GM19397 (cell line): ENCODE results near the gene UNC5B.
"Not testable (repeated sequence)": the region's sequence is repeated elsewhere in the genome, so short reads cannot be mapped to it uniquely, and the experiment has no call there.

ENCODE experiments used
- ATAC-seq: cut with Tn5 transposase; IDR thresholded peaks from one replicate; pipeline ENCODE4 v1.9.1; 2021; ENCODE audit warnings: mild to moderate bottlenecking, moderate library complexity; ENCODE audit not compliant: unreplicated experiment

The UNC5B gene

DNA sequence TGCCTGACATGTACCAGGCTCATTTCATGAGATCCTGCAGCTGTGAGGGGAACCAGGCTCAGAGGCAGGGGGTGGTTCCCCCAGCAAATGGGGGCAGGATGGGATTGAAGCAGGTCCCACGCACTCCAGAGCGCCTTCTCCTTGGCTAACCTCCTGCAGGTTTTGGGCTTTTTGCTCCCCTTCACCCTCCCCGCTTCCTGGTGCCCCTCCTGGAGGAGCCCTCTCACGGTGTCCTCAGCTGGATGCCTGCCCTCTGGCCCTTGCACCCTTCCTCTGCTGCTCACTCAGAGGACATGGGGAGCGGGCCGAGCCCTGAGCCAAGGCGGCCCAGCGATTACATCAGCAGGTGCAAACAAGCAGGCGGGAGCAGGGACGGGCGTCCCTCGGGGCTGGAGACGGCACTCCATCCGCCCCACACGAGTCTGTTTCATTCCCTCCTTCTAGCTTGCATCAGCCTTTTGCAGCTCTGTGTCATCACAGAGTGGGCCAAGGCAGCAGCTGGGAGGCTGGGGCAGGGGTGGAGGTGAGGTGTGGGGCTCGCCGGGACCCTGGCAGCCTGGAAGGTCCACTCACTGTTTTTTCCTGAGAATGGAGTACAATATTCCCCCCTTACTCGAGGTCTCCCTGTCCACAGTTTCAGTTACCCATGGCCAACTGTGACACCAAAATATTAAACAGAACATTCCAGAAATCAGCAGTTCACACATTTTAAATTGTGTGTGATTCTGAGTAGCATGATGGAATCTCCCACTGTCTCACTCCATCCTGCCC is 54.0 kb downstream of the UNC5B start:
- ATAC-seq = no peak

DNA sequence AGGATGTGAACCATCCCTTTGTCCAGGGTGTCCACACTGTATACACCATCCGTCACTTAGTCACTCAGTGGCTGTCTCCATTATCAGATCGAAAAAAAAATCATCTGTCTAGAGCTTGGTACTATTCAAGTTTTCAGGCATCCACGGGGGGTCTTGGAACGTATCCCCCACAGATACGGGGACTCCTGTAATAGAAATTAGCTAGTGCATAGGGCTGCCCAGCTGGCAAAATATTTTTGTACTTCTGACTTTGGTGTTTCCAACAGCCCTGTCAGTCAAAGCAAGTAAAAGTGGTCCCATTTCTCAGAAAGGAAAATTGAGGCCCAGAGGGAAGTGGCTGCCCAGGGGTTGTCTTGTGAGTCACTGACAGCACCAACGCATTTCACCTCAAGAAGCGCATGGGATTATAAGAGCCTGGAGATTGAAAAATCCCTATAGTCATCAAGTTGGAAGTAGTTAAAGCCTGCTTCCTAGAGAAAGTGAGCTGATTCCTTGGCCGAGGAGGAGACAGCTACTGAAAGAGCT is 54.6 kb downstream of the UNC5B start:
- ATAC-seq = no peak

- no peak for ATAC-seq
Observed at GRCh38 chr10:71267508-71268240, 55.3 kb downstream of the UNC5B start.

GRCh38 chr10:71268247-71268691 is 55.9 kb downstream of the UNC5B start:
- ATAC-seq = no peak

DNA sequence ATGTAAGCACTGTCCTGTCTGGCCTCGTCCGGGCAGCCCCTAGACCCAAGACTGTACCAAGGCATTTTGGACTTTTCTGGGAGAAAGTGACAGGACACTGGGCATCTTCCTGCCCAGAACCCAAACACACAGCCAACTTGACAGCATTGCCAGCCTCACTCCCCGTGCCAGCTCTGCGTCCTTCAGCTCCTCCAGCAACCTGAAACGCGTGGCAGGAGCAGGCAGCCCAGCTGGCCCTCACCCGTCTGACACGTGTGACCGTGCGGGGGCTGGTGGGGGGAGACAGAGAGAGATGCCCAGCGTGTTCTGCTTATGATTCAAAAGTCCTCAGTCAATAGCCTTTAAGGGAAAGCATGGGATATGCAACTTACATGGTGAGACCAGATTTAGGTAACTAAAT is 56.4 kb downstream of the UNC5B start:
- ATAC-seq = no peak

GRCh38 chr10:71269301-71270288 is 57.2 kb downstream of the UNC5B start:
- ATAC-seq = no peak

DNA sequence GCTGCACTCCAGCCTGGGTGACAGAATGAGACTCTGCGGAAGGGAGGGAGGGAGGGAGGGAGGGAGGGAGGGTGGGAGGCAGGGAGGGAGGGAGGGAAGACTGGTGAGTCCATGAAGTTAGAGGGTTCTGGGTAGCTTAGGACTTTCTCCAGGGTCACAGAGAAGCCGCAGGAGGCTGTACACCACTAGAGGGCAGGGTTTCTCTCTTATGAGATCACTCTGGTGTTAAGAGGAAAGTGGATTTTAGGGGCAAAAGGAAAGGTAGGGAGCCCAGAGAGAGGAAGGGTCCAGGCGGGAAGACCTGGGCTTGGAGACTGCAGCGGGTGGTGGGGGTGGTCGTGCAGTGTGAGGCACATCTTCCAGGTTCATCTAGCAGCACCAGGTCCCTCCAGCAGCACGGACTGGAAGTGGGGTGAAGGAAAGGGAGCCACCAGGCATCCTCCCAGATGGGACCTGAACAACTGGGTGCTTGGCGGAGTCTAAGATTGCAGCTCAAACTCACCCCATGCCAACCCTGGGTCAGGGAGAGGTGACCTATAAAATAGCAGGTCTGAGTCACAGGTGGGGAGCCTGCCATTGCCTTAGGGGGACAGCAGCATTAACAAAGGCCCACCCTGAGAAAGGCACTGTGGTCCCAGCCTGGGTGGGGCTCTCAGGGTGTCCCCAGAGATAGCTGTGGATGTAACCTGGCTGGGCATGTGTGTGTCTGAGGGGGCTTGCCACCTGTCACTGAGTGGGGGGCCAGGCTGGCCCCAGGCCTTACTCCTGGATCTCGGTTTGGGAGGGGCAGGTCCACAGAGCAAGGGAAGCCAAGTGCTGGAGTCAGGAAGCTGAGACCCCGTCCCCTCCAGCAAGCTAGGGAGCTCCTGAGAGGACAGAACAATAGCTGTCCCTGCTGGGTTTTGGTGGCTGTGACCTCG is 58.2 kb downstream of the UNC5B start:
- ATAC-seq = no peak

DNA sequence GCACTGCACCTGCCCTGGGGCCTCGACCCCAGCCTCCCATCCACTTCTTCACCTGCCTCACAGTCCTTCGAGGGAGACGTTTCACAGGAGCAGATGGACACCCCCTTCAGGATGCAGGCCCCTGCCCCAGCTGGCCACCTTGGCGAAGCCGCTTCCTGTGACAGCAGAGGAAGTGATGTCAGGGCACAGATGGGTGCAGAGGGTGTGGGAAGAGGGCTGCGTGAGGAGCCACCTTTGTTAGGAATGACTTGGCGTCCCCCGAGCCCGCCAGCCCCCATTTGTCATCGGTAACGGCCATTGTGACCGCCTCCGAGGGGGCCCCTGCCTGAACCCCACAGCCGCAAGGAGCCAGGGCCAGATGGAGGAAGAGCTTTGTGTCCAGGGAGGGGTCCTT is 59.3 kb downstream of the UNC5B start:
- no peak for ATAC-seq

DNA sequence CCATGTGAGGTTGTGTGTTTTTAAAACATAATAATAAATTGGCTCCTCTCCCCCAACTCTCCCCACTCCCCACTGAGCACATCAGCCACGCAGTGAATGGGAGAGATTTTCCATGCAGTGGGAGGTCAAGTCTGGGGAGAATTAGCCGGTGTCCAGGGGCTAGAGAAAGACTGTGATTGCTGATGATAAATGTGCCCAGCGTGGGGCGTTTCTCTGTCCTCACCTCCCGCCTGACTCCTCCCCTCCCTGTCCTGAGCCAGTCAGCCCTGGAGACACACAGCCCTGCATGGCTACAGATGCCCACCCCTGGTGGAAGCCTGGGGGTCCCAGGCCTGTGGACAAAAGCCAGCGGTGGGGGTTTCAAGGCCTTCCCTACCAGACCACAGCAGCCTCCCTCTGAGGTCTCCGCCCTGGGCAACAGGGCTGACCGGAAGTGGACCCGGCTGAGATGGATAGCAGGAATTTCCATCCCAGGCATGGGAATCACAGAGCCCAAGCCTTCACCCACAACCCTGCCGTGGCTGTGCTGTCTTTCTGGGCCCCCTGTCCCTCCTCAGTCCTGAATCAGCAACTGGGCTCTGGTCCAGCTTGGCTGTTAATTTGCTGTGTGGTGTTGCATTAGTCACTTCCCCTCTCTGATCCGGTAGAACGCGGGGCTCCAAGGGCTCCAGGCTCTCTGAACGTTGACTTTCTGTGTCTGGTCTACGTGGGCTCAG is 59.8 kb downstream of the UNC5B start:
- no peak for ATAC-seq

DNA sequence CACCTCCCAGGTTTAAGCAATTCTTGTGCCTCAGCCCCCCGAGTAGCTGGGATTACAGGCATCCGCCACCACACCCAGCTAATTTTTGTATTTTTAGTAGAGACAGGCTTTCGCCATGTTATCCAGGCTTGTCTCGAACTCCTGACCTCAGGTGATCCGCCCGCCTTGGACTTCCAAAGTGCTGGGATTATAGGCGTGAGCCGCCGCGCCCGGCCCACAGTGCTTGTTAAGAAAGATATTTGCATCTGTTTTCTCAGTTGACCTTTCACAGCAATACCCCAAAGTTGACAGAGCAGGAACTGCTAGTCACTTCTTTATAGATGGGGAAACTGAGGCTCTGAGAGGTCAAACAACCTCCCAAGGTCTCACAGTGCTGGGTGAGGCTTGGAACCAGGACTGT is 60.6 kb downstream of the UNC5B start:
- ATAC-seq = not testable (repeated sequence)

DNA sequence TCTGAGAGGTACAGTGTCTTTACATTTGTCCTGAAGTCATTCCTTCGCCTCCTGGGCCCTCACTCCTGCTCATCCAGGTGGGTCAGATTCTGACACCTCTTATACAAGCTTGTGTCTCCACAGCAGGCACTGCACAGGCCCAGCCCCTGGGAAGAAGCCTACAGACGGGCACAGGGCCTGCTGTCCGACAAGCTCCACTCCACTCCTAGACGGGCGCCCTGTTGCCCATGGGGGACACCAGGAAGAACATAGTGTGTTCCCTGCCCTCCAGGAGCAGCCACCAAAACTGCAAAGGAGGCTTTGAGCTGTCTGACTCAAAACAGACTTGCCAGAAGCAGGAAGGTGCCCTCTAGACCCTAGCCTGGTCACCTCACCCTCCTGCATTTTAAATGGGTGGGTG is 61.1 kb downstream of the UNC5B start:
- ATAC-seq = no peak

GRCh38 chr10:71274901-71275796 is 62.8 kb downstream of the UNC5B start:
- no peak for ATAC-seq

GRCh38 chr10:71276873-71277272 is 64.5 kb downstream of the UNC5B start:
- ATAC-seq = no peak

GRCh38 chr10:71277914-71278665 is 65.7 kb downstream of the UNC5B start:
- no peak for ATAC-seq

DNA sequence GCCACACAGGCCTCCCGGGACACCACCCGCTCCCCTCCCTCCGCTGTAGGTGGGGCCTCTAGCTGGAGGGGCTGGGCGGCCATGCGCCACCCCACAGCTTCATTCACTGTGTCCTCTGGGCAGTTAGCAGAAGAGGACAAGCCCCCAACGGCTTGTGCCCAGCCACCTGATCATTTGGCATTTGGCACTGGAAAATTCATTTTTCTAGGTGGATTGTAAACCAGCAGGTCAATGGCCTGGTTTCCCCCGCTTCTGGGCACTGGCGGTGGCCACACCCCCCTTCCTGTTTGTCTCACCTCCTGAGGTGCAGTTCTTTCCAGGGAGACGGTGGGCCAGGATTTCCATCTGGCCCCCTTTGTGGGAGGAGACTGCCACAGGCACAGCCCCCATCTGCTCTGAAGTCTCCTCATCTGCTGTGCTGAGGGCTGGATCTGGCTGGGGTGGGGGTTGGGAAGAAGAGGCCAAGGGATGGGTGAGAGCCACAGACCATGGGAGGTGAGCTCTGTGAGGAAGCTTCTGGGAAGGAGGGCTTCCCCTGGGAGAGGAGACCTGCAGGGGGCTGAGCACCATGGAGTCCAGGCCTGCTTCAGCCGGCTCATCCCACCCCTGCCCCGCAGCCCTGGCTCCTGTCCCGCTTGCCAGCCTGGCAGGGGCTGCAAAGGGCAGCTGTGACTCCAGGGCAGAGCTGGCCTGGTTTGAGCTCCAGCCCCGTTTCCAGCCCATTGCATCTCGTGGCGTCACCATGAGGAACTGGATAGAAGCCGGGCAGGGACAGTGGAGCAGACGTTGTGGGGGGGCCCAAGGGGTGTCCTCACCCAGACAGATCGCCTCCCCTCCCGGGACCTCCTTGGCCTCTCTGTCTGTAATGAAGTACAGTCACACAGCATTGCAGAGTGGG is 66.6 kb downstream of the UNC5B start:
- ATAC-seq = no peak

GRCh38 chr10:71279590-71280170 is 67.3 kb downstream of the UNC5B start:
- ATAC-seq = no peak
